A673 (cell line): Measurements from ENCODE around the gene POLR3C. TPM values are rescaled to one million over a fixed set of nuclear protein-coding genes. Genes with fewer than 3 reads are reported as not detected.

Source experiments
- BruUV-seq: library from RNA; stranded (reverse); fragments of 400-500 nt; replicated peaks from 2 replicates; lab custom pipeline; 2021; lab: Mats Ljungman, UMichigan
- CTCF ChIA-PET: fragments of 300-600 bp; sonication (Branson Sonifier 250); formaldehyde crosslinking; loops from one replicate; lab custom pipeline; 2022; ENCODE audit warnings: antibody characterized with exemption; lab: Charles Lee
- POLR2A ChIA-PET: fragments of 300-600 bp; sonication (Branson Sonifier 250); formaldehyde crosslinking; loops from one replicate; lab custom pipeline; 2022; ENCODE audit warnings: antibody characterized with exemption; ENCODE audit not compliant: low non-redundant PET; lab: Charles Lee
- DNase-seq: peaks from one replicate; pipeline ENCODE4 v3.0.0-alpha.2; 2015; ENCODE audit warnings: low spot score
- H3K27ac ChIP-seq: fragments of 200-600 bp; sonication (generic); 2 replicates; pipeline ENCODE4 v1.5.1; 2016; ENCODE audit warnings: mixed run types, low read depth, mild to moderate bottlenecking, mixed read lengths, antibody characterized with exemption, low read length; ENCODE audit not compliant: poor library complexity, severe bottlenecking
- H3K27me3 ChIP-seq: fragments of 200-600 bp; sonication (generic); replicated peaks from 2 replicates; pipeline ENCODE4 v1.6.1; 2017; ENCODE audit warnings: mixed run types, low read depth, mild to moderate bottlenecking, mixed read lengths, antibody characterized with exemption, low read length; ENCODE audit not compliant: insufficient read depth, poor library complexity
- H3K36me3 ChIP-seq: fragments of 200-600 bp; sonication (generic); 2 replicates; pipeline ENCODE4 v1.6.1; 2016; ENCODE audit warnings: mixed run types, mild to moderate bottlenecking, mixed read lengths, antibody characterized with exemption, low read length; ENCODE audit not compliant: insufficient read depth, poor library complexity, severe bottlenecking
- H3K4me1 ChIP-seq: fragments of 200-600 bp; sonication (generic); 2 replicates; pipeline ENCODE4 v1.6.1; 2017; ENCODE audit warnings: mixed run types, mild to moderate bottlenecking, mixed read lengths, antibody characterized with exemption, low read length; ENCODE audit not compliant: insufficient read depth, poor library complexity, severe bottlenecking
- H3K4me3 ChIP-seq: fragments of 200-600 bp; sonication (generic); 2 replicates; pipeline ENCODE4 v1.5.1; 2016; ENCODE audit warnings: low read depth, mixed run types, mild to moderate bottlenecking, mixed read lengths, low read length; ENCODE audit not compliant: poor library complexity, severe bottlenecking
- H3K9me3 ChIP-seq: fragments of 200-600 bp; sonication (generic); 2 replicates; pipeline ENCODE4 v1.6.1; 2016; ENCODE audit warnings: mixed run types, low read depth, mild to moderate bottlenecking, mixed read lengths, antibody characterized with exemption, low read length; ENCODE audit not compliant: poor library complexity, severe bottlenecking
- CTCF ChIP-seq: fragments of 300-800, 200-600 bp; sonication (generic); conservative IDR thresholded peaks from 2 replicates; pipeline ENCODE4 v1.5.1; 2017; ENCODE audit warnings: low read depth, mild to moderate bottlenecking, antibody characterized with exemption, low read length, moderate library complexity, mixed read lengths
- EZH2 ChIP-seq: fragments of 200-600 bp; sonication (generic); IDR thresholded peaks from 2 replicates; pipeline ENCODE4 v1.6.1; 2017; ENCODE audit warnings: borderline replicate concordance, low read depth, mild to moderate bottlenecking, mixed read lengths, antibody characterized with exemption, low read length; ENCODE audit not compliant: poor library complexity, severe bottlenecking
- intact Hi-C: fragments of 100-400 bp; cut with micrococcal nuclease; formaldehyde crosslinking; loops from one replicate; pipeline ENCODE4 v1.10.0; 2022; ENCODE audit not compliant: unreplicated experiment
- total RNA-seq: library from RNA; stranded (reverse); gene quantifications from 2 replicates; pipeline ENCODE4 v1.2.3, GENCODE V29; 2021

POLR3C gene
- total RNA-seq, 1 experiment from 2014 or later = 50.3 TPM

- peaks cover 16% of the 10 kb centered on the region for H3K9me3 ChIP-seq
- H3K27ac ChIP-seq = no peak overlapping the region
- ChIA-PET CTCF (no interaction called here), POLR2A (no interaction called here)
- intact Hi-C loops = no loop called here
- no peak for DNase-seq
- peaks cover 4% of the 10 kb centered on the region for H3K36me3 ChIP-seq
- no TSS peak for BruUV-seq
- H3K27me3 ChIP-seq = no peaks in the 10 kb centered on the region
- H3K4me1 ChIP-seq = no peaks in the 10 kb centered on the region
- TF ChIP-seq EZH2 (no peak), CTCF (no peak)
- no peak overlapping the region for H3K4me3 ChIP-seq
Measured at GRCh38 chr1:145792484-145792883, 31.5 kb upstream of the POLR3C start.

- Histone ChIP-seq H3K36me3 (peaks cover 5% of the 10 kb centered on the region), H3K4me1 (no peaks in the 10 kb centered on the region), H3K27ac (no peak overlapping the region), H3K4me3 (no peak overlapping the region), H3K27me3 (no peaks in the 10 kb centered on the region), H3K9me3 (peaks cover 30% of the 10 kb centered on the region)
- intact Hi-C loops = no loop called here
- DNase-seq = no peak
- no TSS peak for BruUV-seq
- no peak for TF ChIP-seq EZH2
- no peak for TF ChIP-seq CTCF
- CTCF ChIA-PET = no interaction called here
- POLR2A ChIA-PET = no interaction called here
Measured at GRCh38 chr1:145795257-145795881, 28.6 kb upstream of the POLR3C start.

GRCh38 chr1:145796753-145797152 is 27.2 kb upstream of the POLR3C start:
- no peak for DNase-seq
- CTCF ChIA-PET = no interaction called here
- Histone ChIP-seq H3K36me3 (peaks cover 5% of the 10 kb centered on the region), H3K4me1 (no peaks in the 10 kb centered on the region), H3K4me3 (no peak overlapping the region), H3K27ac (no peak overlapping the region), H3K27me3 (no peaks in the 10 kb centered on the region), H3K9me3 (peaks cover 30% of the 10 kb centered on the region)
- no TSS peak for BruUV-seq
- intact Hi-C loops = no loop called here
- POLR2A ChIA-PET = no interaction called here
- TF ChIP-seq CTCF (no peak), EZH2 (no peak)
